HL-60 (cell line): ENCODE results near the gene POR.

Experiments used
- DNase-seq, 2 experiments: peaks; one replicate each; pipeline ENCODE4 v3.0.0-alpha.2; 2010 to 2020; ENCODE audit warnings: low read depth in 1 of 2, low spot score in 1 of 2
- H3K27ac ChIP-seq: fragments of 250-450 bp; sonication (Bioruptor Pico); replicated peaks from 2 replicates; pipeline ENCODE4 v1.5.1; 2020; ENCODE audit warnings: mild to moderate bottlenecking, moderate library complexity
- H3K27me3 ChIP-seq: fragments of 250-450 bp; sonication (Bioruptor Pico); 2 replicates; pipeline ENCODE4 v1.5.1; 2021; ENCODE audit warnings: mild to moderate bottlenecking, moderate library complexity; ENCODE audit not compliant: insufficient read depth, poor library complexity, severe bottlenecking
- H3K4me3 ChIP-seq: replicated peaks from 2 replicates; pipeline ENCODE4 v1.5.1; 2011; ENCODE audit warnings: mild to moderate bottlenecking, control low read depth, low read length; ENCODE audit not compliant: insufficient read depth
- GABPA ChIP-seq: IDR thresholded peaks from 2 replicates; pipeline ENCODE4 v1.6.1; 2012; ENCODE audit warnings: low read depth
- POLR2AphosphoS5 ChIP-seq: IDR thresholded peaks from 2 replicates; pipeline ENCODE4 v1.6.1; 2012; ENCODE audit warnings: low read depth
- SPI1 ChIP-seq: IDR thresholded peaks from 2 replicates; pipeline ENCODE4 v1.6.1; 2012; ENCODE audit warnings: low read depth, mild to moderate bottlenecking, borderline replicate concordance
- TF ChIP-seq, protein P1 (sequence below): IDR thresholded peaks from 2 replicates; pipeline ENCODE4 v1.6.1; 2012; ENCODE audit warnings: low read depth; ENCODE audit not compliant: insufficient replicate concordance
- TF ChIP-seq, protein P2 (sequence below): IDR thresholded peaks from one replicate; pipeline ENCODE4 v1.5.1; 2011; ENCODE audit warnings: low read length, control low read depth, inconsistent platforms; ENCODE audit not compliant: insufficient read depth

The POR gene

DNA sequence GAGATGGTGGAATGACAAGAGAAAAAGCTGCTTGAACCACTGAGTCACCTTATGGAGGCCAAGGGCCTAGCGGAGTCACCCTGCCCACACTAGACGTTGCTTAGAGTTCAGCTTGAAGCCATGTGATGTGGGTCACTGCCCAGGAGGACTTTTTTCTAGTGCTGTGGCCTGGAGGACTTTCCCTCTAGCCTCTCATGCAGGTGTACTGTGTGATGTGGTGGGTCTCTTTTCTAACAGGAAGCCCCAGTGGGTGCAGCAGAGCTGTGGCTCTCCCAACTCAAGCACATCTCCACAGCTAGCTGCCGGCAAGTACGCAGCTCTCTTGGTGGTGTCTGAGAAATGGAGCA lies 13.6 kb downstream of the POR start:
- no peak for DNase-seq
- Histone ChIP-seq H3K27ac (no peak overlapping the region), H3K27me3 (no peaks in the 10 kb centered on the region), H3K4me3 (no peak overlapping the region)
- TF ChIP-seq POLR2AphosphoS5, result no peak
- TF ChIP-seq SPI1, result no peak
- TF ChIP-seq, protein P1, sequence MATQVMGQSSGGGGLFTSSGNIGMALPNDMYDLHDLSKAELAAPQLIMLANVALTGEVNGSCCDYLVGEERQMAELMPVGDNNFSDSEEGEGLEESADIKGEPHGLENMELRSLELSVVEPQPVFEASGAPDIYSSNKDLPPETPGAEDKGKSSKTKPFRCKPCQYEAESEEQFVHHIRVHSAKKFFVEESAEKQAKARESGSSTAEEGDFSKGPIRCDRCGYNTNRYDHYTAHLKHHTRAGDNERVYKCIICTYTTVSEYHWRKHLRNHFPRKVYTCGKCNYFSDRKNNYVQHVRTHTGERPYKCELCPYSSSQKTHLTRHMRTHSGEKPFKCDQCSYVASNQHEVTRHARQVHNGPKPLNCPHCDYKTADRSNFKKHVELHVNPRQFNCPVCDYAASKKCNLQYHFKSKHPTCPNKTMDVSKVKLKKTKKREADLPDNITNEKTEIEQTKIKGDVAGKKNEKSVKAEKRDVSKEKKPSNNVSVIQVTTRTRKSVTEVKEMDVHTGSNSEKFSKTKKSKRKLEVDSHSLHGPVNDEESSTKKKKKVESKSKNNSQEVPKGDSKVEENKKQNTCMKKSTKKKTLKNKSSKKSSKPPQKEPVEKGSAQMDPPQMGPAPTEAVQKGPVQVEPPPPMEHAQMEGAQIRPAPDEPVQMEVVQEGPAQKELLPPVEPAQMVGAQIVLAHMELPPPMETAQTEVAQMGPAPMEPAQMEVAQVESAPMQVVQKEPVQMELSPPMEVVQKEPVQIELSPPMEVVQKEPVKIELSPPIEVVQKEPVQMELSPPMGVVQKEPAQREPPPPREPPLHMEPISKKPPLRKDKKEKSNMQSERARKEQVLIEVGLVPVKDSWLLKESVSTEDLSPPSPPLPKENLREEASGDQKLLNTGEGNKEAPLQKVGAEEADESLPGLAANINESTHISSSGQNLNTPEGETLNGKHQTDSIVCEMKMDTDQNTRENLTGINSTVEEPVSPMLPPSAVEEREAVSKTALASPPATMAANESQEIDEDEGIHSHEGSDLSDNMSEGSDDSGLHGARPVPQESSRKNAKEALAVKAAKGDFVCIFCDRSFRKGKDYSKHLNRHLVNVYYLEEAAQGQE, result no peak
- TF ChIP-seq, protein P2, sequence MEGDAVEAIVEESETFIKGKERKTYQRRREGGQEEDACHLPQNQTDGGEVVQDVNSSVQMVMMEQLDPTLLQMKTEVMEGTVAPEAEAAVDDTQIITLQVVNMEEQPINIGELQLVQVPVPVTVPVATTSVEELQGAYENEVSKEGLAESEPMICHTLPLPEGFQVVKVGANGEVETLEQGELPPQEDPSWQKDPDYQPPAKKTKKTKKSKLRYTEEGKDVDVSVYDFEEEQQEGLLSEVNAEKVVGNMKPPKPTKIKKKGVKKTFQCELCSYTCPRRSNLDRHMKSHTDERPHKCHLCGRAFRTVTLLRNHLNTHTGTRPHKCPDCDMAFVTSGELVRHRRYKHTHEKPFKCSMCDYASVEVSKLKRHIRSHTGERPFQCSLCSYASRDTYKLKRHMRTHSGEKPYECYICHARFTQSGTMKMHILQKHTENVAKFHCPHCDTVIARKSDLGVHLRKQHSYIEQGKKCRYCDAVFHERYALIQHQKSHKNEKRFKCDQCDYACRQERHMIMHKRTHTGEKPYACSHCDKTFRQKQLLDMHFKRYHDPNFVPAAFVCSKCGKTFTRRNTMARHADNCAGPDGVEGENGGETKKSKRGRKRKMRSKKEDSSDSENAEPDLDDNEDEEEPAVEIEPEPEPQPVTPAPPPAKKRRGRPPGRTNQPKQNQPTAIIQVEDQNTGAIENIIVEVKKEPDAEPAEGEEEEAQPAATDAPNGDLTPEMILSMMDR, result no peak
- no peak for TF ChIP-seq GABPA

DNA sequence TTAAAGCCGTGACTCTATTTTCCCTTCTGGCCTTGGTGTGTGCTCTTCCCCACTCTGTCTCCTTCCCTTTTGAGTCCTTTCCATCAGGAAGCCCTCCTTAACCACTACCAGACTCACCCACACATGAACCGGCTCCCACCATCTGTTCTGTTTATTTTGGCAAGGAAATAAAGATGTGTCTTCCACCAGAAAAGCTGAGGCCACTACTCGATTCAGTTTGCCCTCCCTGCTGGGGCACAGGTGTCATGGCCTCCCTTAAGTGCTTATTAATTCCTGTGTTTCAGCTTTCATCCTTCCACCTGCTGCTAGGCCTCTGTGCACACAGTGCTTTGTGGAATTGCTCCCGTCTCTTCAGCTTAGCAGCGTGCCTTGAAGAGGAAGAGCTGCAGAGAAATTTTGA lies 16.7 kb downstream of the POR start:
- TF ChIP-seq POLR2AphosphoS5, result no peak
- no peak for TF ChIP-seq GABPA
- TF ChIP-seq, protein P1, result no peak
- TF ChIP-seq SPI1, result no peak
- TF ChIP-seq, protein P2, result no peak
- Histone ChIP-seq H3K27me3 (no peaks in the 10 kb centered on the region), H3K4me3 (no peak overlapping the region), H3K27ac (no peak overlapping the region)
- DNase-seq, result no peak

DNA sequence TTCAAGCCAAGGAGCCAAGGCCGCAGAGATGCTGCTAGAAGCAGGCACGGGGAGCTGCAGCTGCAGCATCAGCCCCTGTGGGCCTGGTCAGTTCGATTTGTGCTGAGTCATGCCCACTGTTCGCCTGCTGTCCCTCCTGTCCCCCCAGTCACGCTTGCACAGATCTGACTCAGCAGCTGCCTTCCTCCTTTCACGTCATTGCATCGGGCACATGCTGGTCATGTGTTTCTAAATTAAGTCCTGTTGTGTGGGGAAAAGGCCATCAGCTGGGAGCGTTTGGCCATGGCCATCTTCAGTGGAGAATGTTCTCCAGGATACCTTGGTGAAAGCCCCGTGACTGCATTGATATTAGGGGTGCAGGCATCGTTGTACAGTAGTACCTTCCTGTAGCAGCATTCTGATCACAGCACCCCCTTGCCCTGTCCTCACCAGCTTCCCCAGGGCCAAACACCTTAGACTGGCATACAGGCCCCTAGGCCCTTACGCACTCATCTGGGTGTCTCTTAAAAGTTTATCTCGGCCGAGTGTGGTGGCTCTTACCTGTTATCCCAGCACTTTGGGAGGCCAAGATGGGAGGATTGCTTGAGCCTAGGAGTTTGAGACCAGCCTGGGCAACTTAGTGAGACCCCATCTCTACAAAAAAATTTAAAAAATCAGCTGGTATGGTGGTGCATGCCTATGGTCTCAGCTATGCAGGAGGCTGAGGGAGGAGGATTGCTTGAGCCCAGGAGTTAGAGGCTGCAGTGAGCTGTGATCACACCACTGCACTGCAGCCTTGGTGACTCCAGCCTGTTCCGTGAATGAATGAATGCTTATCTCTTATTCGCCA lies 23.2 kb downstream of the POR start:
- Histone ChIP-seq H3K27ac (no peak overlapping the region), H3K4me3 (no peak overlapping the region), H3K27me3 (no peaks in the 10 kb centered on the region)
- no peak for DNase-seq
- TF ChIP-seq, protein P2, result no peak
- TF ChIP-seq GABPA (no peak), SPI1 (no peak), POLR2AphosphoS5 (no peak)
- TF ChIP-seq, protein P1, result no peak
